Measurements from ENCODE around the gene CSF1.

GRCh38 chr1:109979489-109980091 lies 68.9 kb downstream of the CSF1 start:
- TF ChIP-seq CTCF (IDR thresholded peaks at IDR 0.05) (no peak), POLR2A (IDR thresholded peaks at IDR 0.05) (no peak)
